Testis (tissue), 2 donors: Measurements from ENCODE around the gene KRTAP5-3.

Experiments
- CTCF ChIP-seq, 3 experiments: fragments of 450-650 bp in 2 of 3; fragments of 200-600 bp in 1 of 3; sonication (generic) in 1 of 3; IDR thresholded peaks; one replicate each; pipeline ENCODE4 v1.5.1; 2016 to 2019; ENCODE audit warnings: antibody characterized with exemption in 3 of 3, mild to moderate bottlenecking in 2 of 3, moderate library complexity in 1 of 3
- POLR2A ChIP-seq: fragments of 450-650 bp; IDR thresholded peaks from one replicate; pipeline ENCODE4 v1.6.1; 2017; ENCODE audit warnings: antibody characterized with exemption, mild to moderate bottlenecking, moderate library complexity

DNA sequence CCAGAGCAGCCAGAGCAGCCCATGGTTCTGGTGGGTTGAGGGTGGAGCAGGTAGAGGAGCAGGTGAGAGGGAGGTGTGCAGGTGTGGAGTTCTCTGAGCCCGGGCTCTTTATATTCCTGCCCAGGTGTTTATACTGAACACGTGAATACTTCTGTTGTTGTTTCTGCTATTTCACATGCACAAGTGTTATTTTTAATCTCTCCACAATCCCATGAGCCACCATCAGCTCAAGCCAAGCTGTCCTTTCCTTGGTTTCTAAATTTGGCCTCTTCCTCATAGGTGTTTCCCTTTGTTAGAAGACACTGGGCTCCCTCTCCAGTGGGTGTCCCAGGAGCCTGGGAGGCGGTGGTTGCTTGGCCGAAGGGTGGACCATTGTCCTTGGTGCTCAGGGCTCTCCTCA is at the start of gene KRTAP5-3:
- TF ChIP-seq CTCF (IDR thresholded peaks at IDR 0.05) (no peak), POLR2A (no peak)
